HCT116 (cell line): ENCODE results near the gene HLCS. TPM values are rescaled to one million over a fixed set of nuclear protein-coding genes. Genes with fewer than 3 reads are reported as not detected.

Experiments used
- ATAC-seq: fragments of 200-7000 bp; cut with Tn5 transposase; 2 replicates; pipeline ENCODE4 v1.9.1; 2020; ENCODE audit warnings: mild to moderate bottlenecking, moderate library complexity
- BruUV-seq: library from RNA; stranded (reverse); fragments of 400-500 nt; replicated peaks from 2 replicates; lab custom pipeline; 2021; lab: Mats Ljungman, UMichigan
- CTCF ChIA-PET: fragments of 300-600 bp; sonication (Branson Sonifier 250); formaldehyde crosslinking; loops from one replicate; lab custom pipeline; 2021; ENCODE audit warnings: antibody characterized with exemption; lab: Charles Lee
- POLR2A ChIA-PET: fragments of 300-600, 350-600 bp; sonication (Branson Sonifier 250); formaldehyde crosslinking; loops from one replicate; lab custom pipeline; 2021; ENCODE audit warnings: antibody characterized with exemption; lab: Charles Lee
- RAD21 ChIA-PET, 2 experiments: fragments of 300-600 bp; sonication (Branson Sonifier 250); formaldehyde crosslinking; loops; one replicate each; lab custom pipeline; 2023; ENCODE audit warnings: low total read pairs in 2 of 2; ENCODE audit not compliant: uncharacterized antibody in 2 of 2, unreplicated experiment in 2 of 2, low non-redundant PET in 1 of 2; lab: Charles Lee
- DNase-seq: peaks from one replicate; pipeline ENCODE4 v3.0.0-alpha.2; 2010; ENCODE audit warnings: low read depth, low spot score
- H2AFZ ChIP-seq: fragments of 200-600 bp; shearing (Covaris generic), sonication (generic); 2 replicates; pipeline ENCODE4 v1.6.1; 2017; ENCODE audit warnings: low read depth, mixed run types, mixed read lengths, antibody characterized with exemption, low read length; ENCODE audit not compliant: poor library complexity, severe bottlenecking
- H3K27ac ChIP-seq: 2 replicates; pipeline ENCODE4 v1.5.1; 2012; ENCODE audit warnings: low read depth, low read length
- H3K27me3 ChIP-seq: fragments of 200-600 bp; sonication (generic); 2 replicates; pipeline ENCODE4 v1.6.1; 2016; ENCODE audit warnings: mixed run types, low read length, mixed read lengths; ENCODE audit not compliant: insufficient read depth
- H3K36me3 ChIP-seq, 2 experiments: fragments of 200-500 bp in 1 of 2; fragments of 200-600 bp in 1 of 2; sonication (Bioruptor generic) in 1 of 2; sonication (generic) in 1 of 2; 2 replicates each; pipeline versions ENCODE4 v1.5.1 to v1.6.1; 2014 to 2016; ENCODE audit warnings: low read length in 2 of 2, inconsistent platforms in 1 of 2, mixed read lengths in 1 of 2, mixed run types in 1 of 2; ENCODE audit not compliant: insufficient read depth in 2 of 2, control insufficient read depth in 1 of 2
- H3K4me1 ChIP-seq, 2 experiments: fragments of 200-600 bp in 1 of 2; sonication (generic) in 1 of 2; 2 replicates each; pipeline versions ENCODE4 v1.5.1 to v1.6.1; 2012 to 2017; ENCODE audit warnings: low read length in 2 of 2, inconsistent platforms in 1 of 2, mild to moderate bottlenecking in 1 of 2, mixed read lengths in 1 of 2, mixed run types in 1 of 2, moderate library complexity in 1 of 2; ENCODE audit not compliant: insufficient read depth in 2 of 2, control insufficient read depth in 1 of 2
- H3K4me2 ChIP-seq: fragments of 200-600 bp; sonication (generic); 2 replicates; pipeline ENCODE4 v1.6.1; 2017; ENCODE audit warnings: mixed run types, low read length, mixed read lengths
- H3K4me3 ChIP-seq, 2 experiments: fragments of 200-600 bp in 1 of 2; sonication (generic) in 1 of 2; replicated peaks in 1 of 2; 2 replicates each; pipeline ENCODE4 v1.5.1; 2011 to 2016; ENCODE audit warnings: low read length in 2 of 2, control low read depth in 1 of 2, low read depth in 1 of 2, mild to moderate bottlenecking in 1 of 2, mixed read lengths in 1 of 2, mixed run types in 1 of 2
- H3K79me2 ChIP-seq: fragments of 200-600 bp; sonication (generic); 2 replicates; pipeline ENCODE4 v1.6.1; 2017; ENCODE audit warnings: mild to moderate bottlenecking, mixed run types, low read length, moderate library complexity, mixed read lengths; ENCODE audit not compliant: insufficient read depth
- H3K9ac ChIP-seq: fragments of 200-600 bp; sonication (generic); 2 replicates; pipeline ENCODE4 v1.6.1; 2016; ENCODE audit warnings: low read length, mixed read lengths
- H3K9me2 ChIP-seq: fragments of 200-600 bp; sonication (generic), shearing (Covaris generic); 2 replicates; pipeline ENCODE4 v1.6.1; 2017; ENCODE audit warnings: mixed run types, mild to moderate bottlenecking, moderate library complexity; ENCODE audit not compliant: insufficient read depth
- H3K9me3 ChIP-seq, 2 experiments: fragments of 200-500 bp in 1 of 2; fragments of 200-600 bp in 1 of 2; sonication (Bioruptor generic) in 1 of 2; sonication (generic) in 1 of 2; 2 replicates each; pipeline ENCODE4 v1.6.1; 2014 to 2017; ENCODE audit warnings: low read length in 2 of 2, mixed read lengths in 2 of 2, inconsistent platforms in 1 of 2, low read depth in 1 of 2, mild to moderate bottlenecking in 1 of 2, mixed run types in 1 of 2, moderate library complexity in 1 of 2; ENCODE audit not compliant: control insufficient read depth in 1 of 2, insufficient read depth in 1 of 2
- H4K20me1 ChIP-seq: fragments of 200-600 bp; sonication (generic), shearing (Covaris generic); 2 replicates; pipeline ENCODE4 v1.6.1; 2017; ENCODE audit warnings: mixed run types, mild to moderate bottlenecking, moderate library complexity; ENCODE audit not compliant: insufficient read depth
- ATF3 ChIP-seq: IDR thresholded peaks from 2 replicates; pipeline ENCODE4 v1.6.1; 2012
- CBX3 ChIP-seq: IDR thresholded peaks from 2 replicates; pipeline ENCODE4 v1.6.1; 2012; ENCODE audit warnings: low read depth
- CEBPB ChIP-seq: IDR thresholded peaks from 2 replicates; pipeline ENCODE4 v1.6.1; 2012; ENCODE audit warnings: low read depth
- CTCF ChIP-seq, 3 experiments: fragments of 200-600 bp in 1 of 3; sonication (generic) in 1 of 3; IDR thresholded peaks in 2 of 3; conservative IDR thresholded peaks in 1 of 3; 2 replicates each; pipeline ENCODE4 v1.5.1; 2012 to 2017; ENCODE audit warnings: low read depth in 2 of 3, low read length in 2 of 3, antibody characterized with exemption in 1 of 3, borderline replicate concordance in 1 of 3, control low read depth in 1 of 3, mild to moderate bottlenecking in 1 of 3, mixed read lengths in 1 of 3, mixed run types in 1 of 3, moderate library complexity in 1 of 3; ENCODE audit not compliant: insufficient read depth in 1 of 3
- EGR1 ChIP-seq: IDR thresholded peaks from 2 replicates; pipeline ENCODE4 v1.6.1; 2012; ENCODE audit warnings: low read depth
- JUND ChIP-seq: IDR thresholded peaks from 2 replicates; pipeline ENCODE4 v1.6.1; 2012
- POLR2A ChIP-seq: IDR thresholded peaks from 2 replicates; pipeline ENCODE4 v1.7.0; 2011; ENCODE audit warnings: borderline replicate concordance; ENCODE audit not compliant: insufficient read depth, insufficient read length; ENCODE audit errors: extremely low read depth
- POLR2AphosphoS5 ChIP-seq: IDR thresholded peaks from 2 replicates; pipeline ENCODE4 v1.6.1; 2011; ENCODE audit warnings: mild to moderate bottlenecking, low read depth, low read length, moderate library complexity
- TCF7L2 ChIP-seq: IDR thresholded peaks from 2 replicates; pipeline ENCODE4 v1.7.0; 2011; ENCODE audit warnings: borderline replicate concordance, inconsistent platforms; ENCODE audit not compliant: insufficient read depth, insufficient read length; ENCODE audit errors: extremely low read depth
- ZBTB33 ChIP-seq: IDR thresholded peaks from 2 replicates; pipeline ENCODE4 v1.6.1; 2011; ENCODE audit warnings: mild to moderate bottlenecking, low read length, moderate library complexity; ENCODE audit not compliant: insufficient replicate concordance; ENCODE audit errors: extremely low read depth
- intact Hi-C: fragments of 100-400 bp; cut with micrococcal nuclease; formaldehyde crosslinking; loops from 2 replicates; pipeline ENCODE4 v1.10.0; 2022
- total RNA-seq: library from RNA; stranded (reverse); gene quantifications from one replicate; pipeline ENCODE4 v1.2.1, GENCODE V29; 2021; ENCODE audit not compliant: unreplicated experiment
- TF ChIP-seq, protein P1 (sequence below): IDR thresholded peaks from 2 replicates; pipeline ENCODE4 v1.6.1; 2012; ENCODE audit warnings: low read depth

Gene HLCS
- total RNA-seq, 1 experiment from 2014 or later = 18.5 TPM

- no peaks in the 10 kb centered on the region for H3K9me3 ChIP-seq
- ChIA-PET RAD21 (no interaction called here), POLR2A (no interaction called here), CTCF (no interaction called here)
- H2AFZ ChIP-seq = no peak within 1 kb of the TSS
- DNase-seq (no peak), ATAC-seq (no peak)
- H3K27ac ChIP-seq = no peak within 1 kb of the TSS
- peaks cover 4 to 12% of the 10 kb centered on the region in 2 experiments; a peak in 3 of 4 replicates for H3K4me1 ChIP-seq
- intact Hi-C loops = no loop called here
- TF ChIP-seq CEBPB (no peak), CTCF (IDR thresholded peaks at IDR 0.05 in 2 of 3, conservative IDR thresholded peaks at IDR 0.05 in 1 of 3; ENCODE audit: borderline replicate concordance in 1 of 3, insufficient read depth in 1 of 3, low read depth in 2 of 3, low read length in 2 of 3) (no peak), POLR2AphosphoS5 (no peak), TCF7L2 (no peak), ZBTB33 (no peak), JUND (no peak), CBX3 (no peak), EGR1 (no peak), ATF3 (no peak), POLR2A (no peak)
- TF ChIP-seq, protein P1, sequence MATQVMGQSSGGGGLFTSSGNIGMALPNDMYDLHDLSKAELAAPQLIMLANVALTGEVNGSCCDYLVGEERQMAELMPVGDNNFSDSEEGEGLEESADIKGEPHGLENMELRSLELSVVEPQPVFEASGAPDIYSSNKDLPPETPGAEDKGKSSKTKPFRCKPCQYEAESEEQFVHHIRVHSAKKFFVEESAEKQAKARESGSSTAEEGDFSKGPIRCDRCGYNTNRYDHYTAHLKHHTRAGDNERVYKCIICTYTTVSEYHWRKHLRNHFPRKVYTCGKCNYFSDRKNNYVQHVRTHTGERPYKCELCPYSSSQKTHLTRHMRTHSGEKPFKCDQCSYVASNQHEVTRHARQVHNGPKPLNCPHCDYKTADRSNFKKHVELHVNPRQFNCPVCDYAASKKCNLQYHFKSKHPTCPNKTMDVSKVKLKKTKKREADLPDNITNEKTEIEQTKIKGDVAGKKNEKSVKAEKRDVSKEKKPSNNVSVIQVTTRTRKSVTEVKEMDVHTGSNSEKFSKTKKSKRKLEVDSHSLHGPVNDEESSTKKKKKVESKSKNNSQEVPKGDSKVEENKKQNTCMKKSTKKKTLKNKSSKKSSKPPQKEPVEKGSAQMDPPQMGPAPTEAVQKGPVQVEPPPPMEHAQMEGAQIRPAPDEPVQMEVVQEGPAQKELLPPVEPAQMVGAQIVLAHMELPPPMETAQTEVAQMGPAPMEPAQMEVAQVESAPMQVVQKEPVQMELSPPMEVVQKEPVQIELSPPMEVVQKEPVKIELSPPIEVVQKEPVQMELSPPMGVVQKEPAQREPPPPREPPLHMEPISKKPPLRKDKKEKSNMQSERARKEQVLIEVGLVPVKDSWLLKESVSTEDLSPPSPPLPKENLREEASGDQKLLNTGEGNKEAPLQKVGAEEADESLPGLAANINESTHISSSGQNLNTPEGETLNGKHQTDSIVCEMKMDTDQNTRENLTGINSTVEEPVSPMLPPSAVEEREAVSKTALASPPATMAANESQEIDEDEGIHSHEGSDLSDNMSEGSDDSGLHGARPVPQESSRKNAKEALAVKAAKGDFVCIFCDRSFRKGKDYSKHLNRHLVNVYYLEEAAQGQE = no peak
- H3K4me2 ChIP-seq = no peak within 1 kb of the TSS
- no peaks in the 10 kb centered on the region for H3K9me2 ChIP-seq
- H3K27me3 ChIP-seq = no peaks in the 10 kb centered on the region
- BruUV-seq = no TSS peak
- no peaks in the 10 kb centered on the region for H3K79me2 ChIP-seq
- no peaks in the 10 kb centered on the region for H4K20me1 ChIP-seq
- H3K4me3 ChIP-seq = no peak within 1 kb of the TSS
- H3K9ac ChIP-seq = no peak within 1 kb of the TSS
- H3K36me3 ChIP-seq = no peaks in the 10 kb centered on the region
Measured at GRCh38 chr21:37006486-37007291, 40.2 kb upstream of the HLCS start, which contains the start of gene RIPPLY3. Gene RIPPLY3, plus strand, starts transcription at chr21:37006702. Its CDS starts 71 bp downstream, at chr21:37006773.
